Liver (tissue), 9 donors: ENCODE data around the gene LRRC55. TPM values are rescaled to one million over a fixed set of nuclear protein-coding genes. Genes with fewer than 3 reads are reported as not detected.

Experiments used
- DNase-seq: peaks from one replicate; pipeline ENCODE4 v3.0.0-alpha.2; 2017; ENCODE audit warnings: low spot score
- H3K27ac ChIP-seq, 2 donors: one replicate each; pipeline ENCODE4 v1.7.0; 2013; ENCODE audit warnings: inconsistent platforms in 2 of 2, low read length in 2 of 2, control low read depth in 1 of 2, low read depth in 1 of 2, mild to moderate bottlenecking in 1 of 2
- H3K27me3 ChIP-seq, 4 donors: one replicate each; pipeline versions ENCODE4 v1.6.1 to v1.7.0; 2013; ENCODE audit warnings: low read length in 3 of 4, inconsistent platforms in 1 of 4, mild to moderate bottlenecking in 1 of 4, moderate library complexity in 1 of 4; ENCODE audit not compliant: control insufficient read depth in 4 of 4, insufficient read depth in 4 of 4
- H3K36me3 ChIP-seq, 4 donors: one replicate each; pipeline versions ENCODE4 v1.6.1 to v1.7.0; 2013; ENCODE audit warnings: low read length in 3 of 4, mild to moderate bottlenecking in 3 of 4, low read depth in 1 of 4, moderate library complexity in 1 of 4; ENCODE audit not compliant: control insufficient read depth in 4 of 4, insufficient read depth in 3 of 4
- H3K4me1 ChIP-seq, 4 donors: one replicate each; pipeline versions ENCODE4 v1.6.1 to v1.7.0; 2013; ENCODE audit warnings: low read length in 3 of 4, mild to moderate bottlenecking in 3 of 4, moderate library complexity in 1 of 4; ENCODE audit not compliant: control insufficient read depth in 4 of 4, insufficient read depth in 4 of 4
- H3K4me3 ChIP-seq, 3 donors: one replicate each; pipeline versions ENCODE4 v1.6.1 to v1.7.0; 2013; ENCODE audit warnings: low read length in 3 of 3, control low read depth in 1 of 3, low read depth in 1 of 3, mild to moderate bottlenecking in 1 of 3
- H3K9ac ChIP-seq, 2 donors: one replicate each; pipeline ENCODE4 v1.7.0; 2013; ENCODE audit warnings: low read length in 2 of 2, mild to moderate bottlenecking in 2 of 2, moderate library complexity in 2 of 2, control low read depth in 1 of 2, low read depth in 1 of 2
- H3K9me3 ChIP-seq, 4 donors: one replicate each; pipeline versions ENCODE4 v1.6.1 to v1.7.0; 2013; ENCODE audit warnings: low read length in 3 of 4; ENCODE audit not compliant: control insufficient read depth in 4 of 4
- CTCF ChIP-seq: fragments of 150-350 bp; IDR thresholded peaks from 2 replicates; pipeline ENCODE4 v1.5.1; 2017; ENCODE audit warnings: improper control_type of control experiment, low read depth, low read length; ENCODE audit not compliant: missing input control
- EGR1 ChIP-seq, 2 donors: IDR thresholded peaks; 2 replicates each; pipeline ENCODE4 v1.6.1; 2016 to 2018; ENCODE audit warnings: antibody characterized with exemption in 2 of 2, low read depth in 2 of 2
- FOXA1 ChIP-seq: IDR thresholded peaks from 2 replicates; pipeline ENCODE4 v1.6.1; 2016; ENCODE audit warnings: antibody characterized with exemption
- FOXA2 ChIP-seq: IDR thresholded peaks from 2 replicates; pipeline ENCODE4 v1.6.1; 2016; ENCODE audit warnings: antibody characterized with exemption
- GABPA ChIP-seq, 2 donors: IDR thresholded peaks in 1 of 2; conservative IDR thresholded peaks in 1 of 2; 2 replicates each; pipeline ENCODE4 v1.6.1; 2016; ENCODE audit warnings: antibody characterized with exemption in 2 of 2, mild to moderate bottlenecking in 1 of 2, moderate library complexity in 1 of 2
- HNF4A ChIP-seq, 2 donors: conservative IDR thresholded peaks; 2 replicates each; pipeline ENCODE4 v1.6.1; 2016; ENCODE audit warnings: antibody characterized with exemption in 2 of 2, mild to moderate bottlenecking in 2 of 2
- NR2F2 ChIP-seq: IDR thresholded peaks from 2 replicates; pipeline ENCODE4 v1.6.1; 2016; ENCODE audit warnings: antibody characterized with exemption
- RAD21 ChIP-seq, 2 donors: IDR thresholded peaks; 2 replicates each; pipeline ENCODE4 v1.6.1; 2016; ENCODE audit warnings: antibody characterized with exemption in 2 of 2, mild to moderate bottlenecking in 2 of 2
- SP1 ChIP-seq: IDR thresholded peaks from 2 replicates; pipeline ENCODE4 v1.6.1; 2018; ENCODE audit warnings: antibody characterized with exemption, mild to moderate bottlenecking
- TAF1 ChIP-seq: conservative IDR thresholded peaks from 2 replicates; pipeline ENCODE4 v1.6.1; 2016; ENCODE audit warnings: antibody characterized with exemption, mild to moderate bottlenecking
- YY1 ChIP-seq: IDR thresholded peaks from 2 replicates; pipeline ENCODE4 v1.6.1; 2016; ENCODE audit warnings: antibody characterized with exemption, mild to moderate bottlenecking
- ZBTB33 ChIP-seq: IDR thresholded peaks from 2 replicates; pipeline ENCODE4 v1.6.1; 2016; ENCODE audit warnings: antibody characterized with exemption
- WGBS: extraction: QIAGEN DNeasy Blood & Tissue Kit; methylation state at CpG from one replicate; pipeline ENCODE4 v1.1.7; 2013; 5-methylcytosine and 5-hydroxymethylcytosine counted together
- polyA plus RNA-seq, 2 donors: library from polyadenylated mRNA; stranded (reverse) in 1 of 2; unstranded in 1 of 2; fragments of 200-250 nt in 1 of 2; fragments of >200 nt in 1 of 2; fragmentation: Nextera tagmentation in 1 of 2; extraction: Ambion mirVana in 1 of 2; gene quantifications; one replicate each; pipeline versions ENCODE4 v1.2.1 to v1.2.3, GENCODE V29; 2013 to 2015
- total RNA-seq, 2 donors: library from RNA; depleted of rRNA; stranded (reverse); fragments of >200 nt; gene quantifications; one replicate each; pipeline ENCODE4 v1.2.3, GENCODE V29; 2014
- TF ChIP-seq, protein P1 (sequence below): IDR thresholded peaks from 2 replicates; pipeline ENCODE4 v1.6.1; 2016; ENCODE audit warnings: antibody characterized with exemption, mild to moderate bottlenecking
- TF ChIP-seq, protein P2 (sequence below): IDR thresholded peaks from 2 replicates; pipeline ENCODE4 v1.6.1; 2016; ENCODE audit warnings: antibody characterized with exemption
- TF ChIP-seq, protein P3 (sequence below): IDR thresholded peaks from 2 replicates; pipeline ENCODE4 v1.6.1; 2016; ENCODE audit warnings: antibody characterized with exemption
- donor health status: healthy.
- donor health status: healthy.
- donor health status: healthy.
- donor health status: healthy.
- donor health status: healthy.

Gene LRRC55
- total and polyA plus RNA-seq, 4 donors = under 0.01 to 1.5 (median 0.72) TPM

GRCh38 chr11:57155838-57156607 is 25.7 kb upstream of the LRRC55 start:
- Histone ChIP-seq H3K27me3 (no peaks in the 10 kb centered on the region), H3K27ac (no peak overlapping the region), H3K4me3 (no peak overlapping the region), H3K9me3 (no peaks in the 10 kb centered on the region), H3K4me1 (peaks cover 0 to 7% (median 3%) of the 10 kb centered on the region in 4 donors), H3K36me3 (no peaks in the 10 kb centered on the region), H3K9ac (no peak overlapping the region)
- 79% methylated on average over 10 of the region's 10 CpGs for WGBS
- DNase-seq = no peak
- TF ChIP-seq NR2F2 (no peak), CTCF (no peak), TAF1 (no peak), FOXA1 (no peak), EGR1 (IDR thresholded peaks at IDR 0.05; ENCODE audit: low read depth in 2 of 2) (no peak), SP1 (no peak)
- TF ChIP-seq, protein P1, sequence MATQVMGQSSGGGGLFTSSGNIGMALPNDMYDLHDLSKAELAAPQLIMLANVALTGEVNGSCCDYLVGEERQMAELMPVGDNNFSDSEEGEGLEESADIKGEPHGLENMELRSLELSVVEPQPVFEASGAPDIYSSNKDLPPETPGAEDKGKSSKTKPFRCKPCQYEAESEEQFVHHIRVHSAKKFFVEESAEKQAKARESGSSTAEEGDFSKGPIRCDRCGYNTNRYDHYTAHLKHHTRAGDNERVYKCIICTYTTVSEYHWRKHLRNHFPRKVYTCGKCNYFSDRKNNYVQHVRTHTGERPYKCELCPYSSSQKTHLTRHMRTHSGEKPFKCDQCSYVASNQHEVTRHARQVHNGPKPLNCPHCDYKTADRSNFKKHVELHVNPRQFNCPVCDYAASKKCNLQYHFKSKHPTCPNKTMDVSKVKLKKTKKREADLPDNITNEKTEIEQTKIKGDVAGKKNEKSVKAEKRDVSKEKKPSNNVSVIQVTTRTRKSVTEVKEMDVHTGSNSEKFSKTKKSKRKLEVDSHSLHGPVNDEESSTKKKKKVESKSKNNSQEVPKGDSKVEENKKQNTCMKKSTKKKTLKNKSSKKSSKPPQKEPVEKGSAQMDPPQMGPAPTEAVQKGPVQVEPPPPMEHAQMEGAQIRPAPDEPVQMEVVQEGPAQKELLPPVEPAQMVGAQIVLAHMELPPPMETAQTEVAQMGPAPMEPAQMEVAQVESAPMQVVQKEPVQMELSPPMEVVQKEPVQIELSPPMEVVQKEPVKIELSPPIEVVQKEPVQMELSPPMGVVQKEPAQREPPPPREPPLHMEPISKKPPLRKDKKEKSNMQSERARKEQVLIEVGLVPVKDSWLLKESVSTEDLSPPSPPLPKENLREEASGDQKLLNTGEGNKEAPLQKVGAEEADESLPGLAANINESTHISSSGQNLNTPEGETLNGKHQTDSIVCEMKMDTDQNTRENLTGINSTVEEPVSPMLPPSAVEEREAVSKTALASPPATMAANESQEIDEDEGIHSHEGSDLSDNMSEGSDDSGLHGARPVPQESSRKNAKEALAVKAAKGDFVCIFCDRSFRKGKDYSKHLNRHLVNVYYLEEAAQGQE = no peak
- TF ChIP-seq, protein P2, sequence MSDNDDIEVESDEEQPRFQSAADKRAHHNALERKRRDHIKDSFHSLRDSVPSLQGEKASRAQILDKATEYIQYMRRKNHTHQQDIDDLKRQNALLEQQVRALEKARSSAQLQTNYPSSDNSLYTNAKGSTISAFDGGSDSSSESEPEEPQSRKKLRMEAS = no peak

DNA sequence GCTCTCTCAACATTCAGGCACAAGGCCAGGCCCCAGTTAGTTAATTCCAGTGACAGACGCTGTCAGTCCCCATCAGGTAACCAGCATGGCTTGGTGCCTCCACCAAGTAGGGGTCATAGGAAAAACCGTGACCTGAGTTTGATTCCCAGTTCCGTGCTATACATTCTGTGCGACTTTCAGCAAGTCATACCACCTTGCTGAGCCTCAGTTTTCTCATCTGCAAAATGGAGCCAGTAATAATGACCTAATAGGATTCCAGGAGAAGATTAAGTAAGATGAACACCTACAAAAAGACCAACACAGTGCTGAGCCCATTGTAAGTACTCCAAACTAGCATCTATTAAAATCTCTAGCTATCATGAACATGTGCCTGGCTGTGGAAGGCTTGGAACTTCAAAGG is 24.8 kb upstream of the LRRC55 start:
- H3K36me3 ChIP-seq = no peaks in the 10 kb centered on the region
- H3K4me1 ChIP-seq = peaks cover 0 to 11% (median 4%) of the 10 kb centered on the region in 4 donors
- H3K4me3 ChIP-seq = no peak overlapping the region
- no peaks in the 10 kb centered on the region for H3K27me3 ChIP-seq
- no peak for TF ChIP-seq HNF4A (conservative IDR thresholded peaks at IDR 0.05)
- TF ChIP-seq CTCF = no peak
- TF ChIP-seq NR2F2 = no peak
- TF ChIP-seq, protein P3, sequence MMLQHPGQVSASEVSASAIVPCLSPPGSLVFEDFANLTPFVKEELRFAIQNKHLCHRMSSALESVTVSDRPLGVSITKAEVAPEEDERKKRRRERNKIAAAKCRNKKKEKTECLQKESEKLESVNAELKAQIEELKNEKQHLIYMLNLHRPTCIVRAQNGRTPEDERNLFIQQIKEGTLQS = no peak
- no peak for TF ChIP-seq FOXA2
- no peak for TF ChIP-seq GABPA (IDR thresholded peaks at IDR 0.05 in 1 of 2, conservative IDR thresholded peaks at IDR 0.05 in 1 of 2)
- no peak for TF ChIP-seq YY1
- TF ChIP-seq, protein P1 = no peak
- TF ChIP-seq SP1 = no peak
- TF ChIP-seq ZBTB33 = no peak
- TF ChIP-seq, protein P2 = no peak
- TF ChIP-seq RAD21 (IDR thresholded peaks at IDR 0.05) = no peak
- no peak overlapping the region for H3K27ac ChIP-seq
- H3K9ac ChIP-seq = no peak overlapping the region
- no peak for DNase-seq
- no peaks in the 10 kb centered on the region for H3K9me3 ChIP-seq
- WGBS = 95% methylated on average over 4 of the region's 4 CpGs
